Fibroblast of lung (primary cell): Measurements from ENCODE around the gene GLRX3. TPM values are rescaled to one million over a fixed set of nuclear protein-coding genes. Genes with fewer than 3 reads are reported as not detected.
A peak's percentile ranks its signal among the peaks of the same experiment; 100 is the strongest.

Source experiments
- DNase-seq, 2 donors: peaks; one replicate each; pipeline versions ENCODE4 v3.0.0 to v3.0.0-alpha.2; 2010; ENCODE audit warnings: low read depth in 2 of 2
- H2AFZ ChIP-seq: 2 replicates; pipeline ENCODE4 v1.5.1; 2012; ENCODE audit warnings: low read length, control low read depth, inconsistent platforms
- H3K27ac ChIP-seq: 2 replicates; pipeline ENCODE4 v1.5.1; 2011; ENCODE audit warnings: low read length, control low read depth; ENCODE audit not compliant: insufficient read depth
- H3K27me3 ChIP-seq: 2 replicates; pipeline ENCODE4 v1.5.1; 2011; ENCODE audit warnings: mild to moderate bottlenecking, low read length; ENCODE audit not compliant: control insufficient read depth, insufficient read depth
- H3K36me3 ChIP-seq: 2 replicates; pipeline ENCODE4 v1.5.1; 2011; ENCODE audit warnings: low read length; ENCODE audit not compliant: control insufficient read depth, insufficient read depth
- H3K4me1 ChIP-seq: 2 replicates; pipeline ENCODE4 v1.5.1; 2011; ENCODE audit warnings: low read length; ENCODE audit not compliant: control insufficient read depth, insufficient read depth; ENCODE audit errors: extremely low read depth
- H3K4me2 ChIP-seq: 2 replicates; pipeline ENCODE4 v1.5.1; 2011; ENCODE audit warnings: low read length, control low read depth; ENCODE audit not compliant: insufficient read depth; ENCODE audit errors: extremely low read depth
- H3K4me3 ChIP-seq, 4 experiments: fragments of 200-600 bp in 1 of 4; sonication (generic) in 1 of 4; replicated peaks in 1 of 4; 2 replicates each; pipeline ENCODE4 v1.5.1; 2011 to 2016; ENCODE audit warnings: low read length in 4 of 4, low read depth in 3 of 4, mild to moderate bottlenecking in 3 of 4, control low read depth in 2 of 4, inconsistent platforms in 1 of 4, mixed read lengths in 1 of 4; ENCODE audit not compliant: insufficient read depth in 1 of 4; ENCODE audit errors: control extremely low read depth in 1 of 4
- H3K79me2 ChIP-seq: 2 replicates; pipeline ENCODE4 v1.5.1; 2012; ENCODE audit warnings: mild to moderate bottlenecking, low read length, inconsistent platforms; ENCODE audit not compliant: control insufficient read depth, insufficient read depth
- H3K9ac ChIP-seq: 2 replicates; pipeline ENCODE4 v1.5.1; 2011; ENCODE audit warnings: mild to moderate bottlenecking, low read length, control low read depth; ENCODE audit not compliant: insufficient read depth
- H3K9me3 ChIP-seq: 2 replicates; pipeline ENCODE4 v1.5.1; 2012; ENCODE audit warnings: low read depth, low read length; ENCODE audit not compliant: control insufficient read depth, insufficient read depth
- H4K20me1 ChIP-seq: 2 replicates; pipeline ENCODE4 v1.5.1; 2011; ENCODE audit warnings: low read length; ENCODE audit not compliant: control insufficient read depth, insufficient read depth; ENCODE audit errors: extremely low read depth
- CTCF ChIP-seq, 2 donors: IDR thresholded peaks in 1 of 2; conservative IDR thresholded peaks in 1 of 2; 1 replicate in 1 of 2; 2 replicates in 1 of 2; pipeline ENCODE4 v1.5.1; 2011 to 2012; ENCODE audit warnings: low read length in 2 of 2, control low read depth in 1 of 2, inconsistent platforms in 1 of 2, low read depth in 1 of 2, mild to moderate bottlenecking in 1 of 2
- EZH2 ChIP-seq: IDR thresholded peaks from 2 replicates; pipeline ENCODE4 v1.5.1; 2012; ENCODE audit warnings: low read length, control low read depth, mild to moderate bottlenecking; ENCODE audit errors: missing control alignments
- polyA plus RNA-seq, 2 donors: library from polyadenylated mRNA; depleted of rRNA in 1 of 2; stranded (reverse) in 1 of 2; unstranded in 1 of 2; fragments of >200 nt; gene quantifications; 2 replicates each; pipeline ENCODE4 v1.2.1, GENCODE V29; 2011 to 2012; ENCODE audit warnings: missing spikeins in 1 of 2
- total RNA-seq: library from RNA; depleted of rRNA; stranded (reverse); fragments of >200 nt; gene quantifications from 2 replicates; pipeline ENCODE4 v1.2.1, GENCODE V29; 2014

Gene GLRX3
- total and polyA plus RNA-seq, 2 donors (not counting 1 experiment from before 2014, with no cell fraction given): 51.7 to 95.6 TPM

GRCh38 chr10:130175074-130175473, 38.9 kb downstream of the GLRX3 start:
- no peaks in the 10 kb centered on the region for H3K9me3 ChIP-seq
- H4K20me1 ChIP-seq: no peaks in the 10 kb centered on the region
- TF ChIP-seq CTCF (conservative IDR thresholded peaks at IDR 0.05 in 1 of 2, IDR thresholded peaks at IDR 0.05 in 1 of 2; ENCODE audit: low read depth in 1 of 2, low read length in 2 of 2): no peak
- TF ChIP-seq EZH2: no peak
- no peak overlapping the region for H2AFZ ChIP-seq
- no peak for DNase-seq
- H3K79me2 ChIP-seq: no peaks in the 10 kb centered on the region
- no peak overlapping the region for H3K9ac ChIP-seq
- no peaks in the 10 kb centered on the region for H3K27me3 ChIP-seq
- peaks cover 6% of the 10 kb centered on the region for H3K36me3 ChIP-seq
- no peak overlapping the region for H3K4me3 ChIP-seq
- H3K4me2 ChIP-seq: no peak overlapping the region
- no peaks in the 10 kb centered on the region for H3K4me1 ChIP-seq
- H3K27ac ChIP-seq: no peak overlapping the region

GRCh38 chr10:130177250-130177649, 41.1 kb downstream of the GLRX3 start:
- no peak overlapping the region for H2AFZ ChIP-seq
- no peak for DNase-seq

GRCh38 chr10:130179640-130180039, 43.4 kb downstream of the GLRX3 start:
- peak; percentile 68 to 82 for DNase-seq
- TF ChIP-seq CTCF (conservative IDR thresholded peaks at IDR 0.05 in 1 of 2, IDR thresholded peaks at IDR 0.05 in 1 of 2; ENCODE audit: low read depth in 1 of 2, low read length in 2 of 2) (peak; percentile 61 to 68), EZH2 (no peak)
- no peaks in the 10 kb centered on the region for H3K79me2 ChIP-seq
- H3K9me3 ChIP-seq: no peaks in the 10 kb centered on the region
- H3K4me3 ChIP-seq: no peak overlapping the region
- no peak overlapping the region for H2AFZ ChIP-seq
- no peaks in the 10 kb centered on the region for H4K20me1 ChIP-seq
- no peak overlapping the region for H3K9ac ChIP-seq
- no peak overlapping the region for H3K27ac ChIP-seq
- no peaks in the 10 kb centered on the region for H3K4me1 ChIP-seq
- H3K27me3 ChIP-seq: no peaks in the 10 kb centered on the region
- no peak overlapping the region for H3K4me2 ChIP-seq
- H3K36me3 ChIP-seq: peaks cover 7% of the 10 kb centered on the region

More at GRCh38 chr10:130177250-130177649, 41.1 kb downstream of the GLRX3 start:
- H3K9me3 ChIP-seq: no peaks in the 10 kb centered on the region
- no peaks in the 10 kb centered on the region for H3K27me3 ChIP-seq
- no peak overlapping the region for H3K9ac ChIP-seq
- H4K20me1 ChIP-seq: no peaks in the 10 kb centered on the region
- no peak overlapping the region for H3K27ac ChIP-seq
- H3K4me3 ChIP-seq: no peak overlapping the region
- H3K4me1 ChIP-seq: no peaks in the 10 kb centered on the region
- H3K4me2 ChIP-seq: no peak overlapping the region
- peaks cover 9% of the 10 kb centered on the region for H3K36me3 ChIP-seq
- no peaks in the 10 kb centered on the region for H3K79me2 ChIP-seq
- TF ChIP-seq EZH2 (no peak), CTCF (conservative IDR thresholded peaks at IDR 0.05 in 1 of 2, IDR thresholded peaks at IDR 0.05 in 1 of 2; ENCODE audit: low read depth in 1 of 2, low read length in 2 of 2) (no peak)
